Tibial nerve (tissue), 4 donors: ENCODE data around the gene ARMC6. TPM values are rescaled to one million over a fixed set of nuclear protein-coding genes. Genes with fewer than 3 reads are reported as not detected.

ENCODE experiments used
- DNase-seq, 2 donors: peaks; one replicate each; pipeline ENCODE4 v3.0.0-alpha.2; 2019; ENCODE audit warnings: low spot score in 2 of 2
- H3K27ac ChIP-seq, 4 donors: fragments of 200-600 bp; sonication (generic) in 3 of 4; one replicate each; pipeline ENCODE4 v1.5.1; 2017 to 2019; ENCODE audit warnings: mild to moderate bottlenecking in 1 of 4
- H3K27me3 ChIP-seq, 2 donors: fragments of 200-600 bp; sonication (generic) in 1 of 2; one replicate each; pipeline versions ENCODE4 v1.5.1 to v1.6.0; 2017 to 2019
- H3K36me3 ChIP-seq, 3 donors: fragments of 200-600 bp; sonication (generic); one replicate each; pipeline ENCODE4 v1.5.1; 2018 to 2019
- H3K4me1 ChIP-seq, 4 donors: fragments of 200-600 bp; sonication (generic) in 3 of 4; one replicate each; pipeline ENCODE4 v1.5.1; 2017 to 2019
- H3K4me3 ChIP-seq, 4 donors: fragments of 200-600 bp; sonication (generic) in 3 of 4; one replicate each; pipeline ENCODE4 v1.5.1; 2017 to 2019; ENCODE audit warnings: mild to moderate bottlenecking in 1 of 4, moderate library complexity in 1 of 4
- H3K9me3 ChIP-seq, 4 donors: fragments of 200-600 bp; sonication (generic) in 3 of 4; one replicate each; pipeline ENCODE4 v1.5.1; 2017 to 2019
- CTCF ChIP-seq, 5 experiments: fragments of 200-600 bp in 3 of 5; fragments of 450-650 bp in 2 of 5; sonication (generic) in 3 of 5; IDR thresholded peaks; one replicate each; pipeline ENCODE4 v1.5.1; 2016 to 2019; ENCODE audit warnings: antibody characterized with exemption in 5 of 5, mild to moderate bottlenecking in 3 of 5, moderate library complexity in 2 of 5
- EP300 ChIP-seq, 2 donors: sonication (generic); formaldehyde crosslinking; IDR thresholded peaks; one replicate each; pipeline ENCODE4 v1.6.1; 2017; ENCODE audit warnings: antibody characterized with exemption in 2 of 2, mild to moderate bottlenecking in 1 of 2
- POLR2A ChIP-seq, 2 donors: fragments of 450-650 bp; IDR thresholded peaks; one replicate each; pipeline ENCODE4 v1.6.1; 2017; ENCODE audit warnings: antibody characterized with exemption in 2 of 2, mild to moderate bottlenecking in 2 of 2, moderate library complexity in 2 of 2
- WGBS, 2 donors: methylation state at CpG; one replicate each; pipeline ENCODE4 v1.1.5; 2018; 5-methylcytosine and 5-hydroxymethylcytosine counted together
- total RNA-seq, 4 donors: library from RNA; depleted of rRNA; stranded (reverse); fragments of >200 nt; gene quantifications; one replicate each; pipeline ENCODE4 v1.1.0, GENCODE V29; 2016

Gene ARMC6
- total RNA-seq, 4 donors from 2014 or later: 20.0 to 40.8 (median 24.6) TPM

- 92 to 95% methylated on average over 13 of the region's 13 CpGs for WGBS, 2 donors
- Histone ChIP-seq H3K36me3 (peaks cover 3 to 90% (median 4%) of the 10 kb centered on the region in 3 donors), H3K9me3 (no peaks in the 10 kb centered on the region), H3K27me3 (no peaks in the 10 kb centered on the region), H3K4me3 (no peak overlapping the region), H3K27ac (no peak overlapping the region), H3K4me1 (no peaks in the 10 kb centered on the region)
- no peak for DNase-seq
- no peak for TF ChIP-seq CTCF (IDR thresholded peaks at IDR 0.05)
- TF ChIP-seq EP300 (IDR thresholded peaks at IDR 0.05): no peak
- no peak for TF ChIP-seq POLR2A (IDR thresholded peaks at IDR 0.05)
These were observed 22.3 kb downstream of the ARMC6 start for GRCh38 chr19:19055701-19056100.

GRCh38 chr19:19056636-19057275, 23.4 kb downstream of the ARMC6 start:
- no peak for DNase-seq
- Histone ChIP-seq H3K9me3 (no peaks in the 10 kb centered on the region), H3K36me3 (peaks cover 3 to 79% (median 4%) of the 10 kb centered on the region in 3 donors), H3K4me3 (no peak overlapping the region), H3K27ac (no peak overlapping the region), H3K27me3 (no peaks in the 10 kb centered on the region), H3K4me1 (no peaks in the 10 kb centered on the region)
- WGBS, 2 donors: 79 to 95% methylated on average over 5 to 9 of the region's 9 CpGs
- no peak for TF ChIP-seq POLR2A (IDR thresholded peaks at IDR 0.05)
- no peak for TF ChIP-seq EP300 (IDR thresholded peaks at IDR 0.05)
- TF ChIP-seq CTCF (IDR thresholded peaks at IDR 0.05): no peak

GRCh38 chr19:19057317-19057716, 23.9 kb downstream of the ARMC6 start:
- peaks cover 0 to 74% (median 4%) of the 10 kb centered on the region in 3 donors for H3K36me3 ChIP-seq
- no peak overlapping the region for H3K27ac ChIP-seq
- 82 to 90% methylated on average over 8 to 10 of the region's 13 CpGs for WGBS, 2 donors
- H3K27me3 ChIP-seq: no peaks in the 10 kb centered on the region
- no peak overlapping the region for H3K4me3 ChIP-seq
- no peak for DNase-seq
- H3K4me1 ChIP-seq: no peaks in the 10 kb centered on the region
- TF ChIP-seq EP300 (IDR thresholded peaks at IDR 0.05): no peak
- TF ChIP-seq CTCF (IDR thresholded peaks at IDR 0.05): no peak
- TF ChIP-seq POLR2A (IDR thresholded peaks at IDR 0.05): no peak
- no peaks in the 10 kb centered on the region for H3K9me3 ChIP-seq

- TF ChIP-seq POLR2A (IDR thresholded peaks at IDR 0.05) (no peak), EP300 (IDR thresholded peaks at IDR 0.05) (no peak), CTCF (IDR thresholded peaks at IDR 0.05) (no peak)
- 84 to 100% methylated on average over 4 to 7 of the region's 7 CpGs for WGBS, 2 donors
- peaks cover 0 to 70% (median 4%) of the 10 kb centered on the region in 3 donors for H3K36me3 ChIP-seq
These were observed 24.3 kb downstream of the ARMC6 start for GRCh38 chr19:19057720-19058119.

GRCh38 chr19:19059018-19059836, 25.8 kb downstream of the ARMC6 start:
- H3K4me1 ChIP-seq: peaks cover 0 to 8% (median 2%) of the 10 kb centered on the region in 4 donors
- no peak overlapping the region for H3K27ac ChIP-seq
- H3K36me3 ChIP-seq: peaks cover 0 to 58% (median 4%) of the 10 kb centered on the region in 3 donors
- no peaks in the 10 kb centered on the region for H3K9me3 ChIP-seq
- no peak for DNase-seq
- TF ChIP-seq POLR2A (IDR thresholded peaks at IDR 0.05) (no peak), EP300 (IDR thresholded peaks at IDR 0.05) (no peak), CTCF (IDR thresholded peaks at IDR 0.05) (no peak)
- H3K4me3 ChIP-seq: no peak overlapping the region
- WGBS, 2 donors: 77 to 79% methylated on average over 16 to 17 of the region's 17 CpGs
- no peaks in the 10 kb centered on the region for H3K27me3 ChIP-seq

More at GRCh38 chr19:19057720-19058119, 24.3 kb downstream of the ARMC6 start:
- no peak for DNase-seq
- Histone ChIP-seq H3K27ac (no peak overlapping the region), H3K4me1 (peaks cover 0 to 3% (median 0%) of the 10 kb centered on the region in 4 donors), H3K4me3 (no peak overlapping the region), H3K27me3 (no peaks in the 10 kb centered on the region), H3K9me3 (no peaks in the 10 kb centered on the region)
